ENCODE data around the gene COL20A1.

Gene COL20A1

GRCh38 chr20:63369024-63369530 lies 76.1 kb downstream of the COL20A1 start:
- ATAC-seq: no peak
- TF ChIP-seq TCF4 (CRISPR knock-in tag; IDR thresholded peaks at IDR 0.05; ENCODE audit: borderline replicate concordance): no peak
- no peak for TF ChIP-seq RARB (CRISPR knock-in tag; IDR thresholded peaks at IDR 0.05)
- TF ChIP-seq ZC3H10 (CRISPR knock-in tag; IDR thresholded peaks at IDR 0.05): no peak
- no peak for TF ChIP-seq ARNTL (CRISPR knock-in tag; IDR thresholded peaks at IDR 0.05; ENCODE audit: borderline replicate concordance, low read depth)
- no peak for TF ChIP-seq PPARA (CRISPR knock-in tag; IDR thresholded peaks at IDR 0.05; ENCODE audit: borderline replicate concordance)
- TF ChIP-seq CSDC2 (CRISPR knock-in tag; IDR thresholded peaks at IDR 0.05): no peak
- TF ChIP-seq, protein P1, sequence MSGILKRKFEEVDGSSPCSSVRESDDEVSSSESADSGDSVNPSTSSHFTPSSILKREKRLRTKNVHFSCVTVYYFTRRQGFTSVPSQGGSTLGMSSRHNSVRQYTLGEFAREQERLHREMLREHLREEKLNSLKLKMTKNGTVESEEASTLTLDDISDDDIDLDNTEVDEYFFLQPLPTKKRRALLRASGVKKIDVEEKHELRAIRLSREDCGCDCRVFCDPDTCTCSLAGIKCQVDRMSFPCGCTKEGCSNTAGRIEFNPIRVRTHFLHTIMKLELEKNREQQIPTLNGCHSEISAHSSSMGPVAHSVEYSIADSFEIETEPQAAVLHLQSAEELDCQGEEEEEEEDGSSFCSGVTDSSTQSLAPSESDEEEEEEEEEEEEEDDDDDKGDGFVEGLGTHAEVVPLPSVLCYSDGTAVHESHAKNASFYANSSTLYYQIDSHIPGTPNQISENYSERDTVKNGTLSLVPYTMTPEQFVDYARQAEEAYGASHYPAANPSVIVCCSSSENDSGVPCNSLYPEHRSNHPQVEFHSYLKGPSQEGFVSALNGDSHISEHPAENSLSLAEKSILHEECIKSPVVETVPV (CRISPR knock-in tag; IDR thresholded peaks at IDR 0.05): no peak
- no peak for TF ChIP-seq SNAI2 (CRISPR knock-in tag; IDR thresholded peaks at IDR 0.05)
- TF ChIP-seq ZFP30 (CRISPR knock-in tag; IDR thresholded peaks at IDR 0.05): no peak
- no peak for TF ChIP-seq ESRRG (CRISPR knock-in tag; IDR thresholded peaks at IDR 0.05)
- TF ChIP-seq ZNF8 (CRISPR knock-in tag; IDR thresholded peaks at IDR 0.05): no peak
- TF ChIP-seq BACH2 (CRISPR knock-in tag; IDR thresholded peaks at IDR 0.05; ENCODE audit: borderline replicate concordance): no peak
- TF ChIP-seq ZFP3 (CRISPR knock-in tag; IDR thresholded peaks at IDR 0.05): no peak
- TF ChIP-seq, protein P2, sequence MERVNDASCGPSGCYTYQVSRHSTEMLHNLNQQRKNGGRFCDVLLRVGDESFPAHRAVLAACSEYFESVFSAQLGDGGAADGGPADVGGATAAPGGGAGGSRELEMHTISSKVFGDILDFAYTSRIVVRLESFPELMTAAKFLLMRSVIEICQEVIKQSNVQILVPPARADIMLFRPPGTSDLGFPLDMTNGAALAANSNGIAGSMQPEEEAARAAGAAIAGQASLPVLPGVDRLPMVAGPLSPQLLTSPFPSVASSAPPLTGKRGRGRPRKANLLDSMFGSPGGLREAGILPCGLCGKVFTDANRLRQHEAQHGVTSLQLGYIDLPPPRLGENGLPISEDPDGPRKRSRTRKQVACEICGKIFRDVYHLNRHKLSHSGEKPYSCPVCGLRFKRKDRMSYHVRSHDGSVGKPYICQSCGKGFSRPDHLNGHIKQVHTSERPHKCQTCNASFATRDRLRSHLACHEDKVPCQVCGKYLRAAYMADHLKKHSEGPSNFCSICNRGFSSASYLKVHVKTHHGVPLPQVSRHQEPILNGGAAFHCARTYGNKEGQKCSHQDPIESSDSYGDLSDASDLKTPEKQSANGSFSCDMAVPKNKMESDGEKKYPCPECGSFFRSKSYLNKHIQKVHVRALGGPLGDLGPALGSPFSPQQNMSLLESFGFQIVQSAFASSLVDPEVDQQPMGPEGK (CRISPR knock-in tag; IDR thresholded peaks at IDR 0.05; ENCODE audit: borderline replicate concordance): no peak
- TF ChIP-seq, protein P3, sequence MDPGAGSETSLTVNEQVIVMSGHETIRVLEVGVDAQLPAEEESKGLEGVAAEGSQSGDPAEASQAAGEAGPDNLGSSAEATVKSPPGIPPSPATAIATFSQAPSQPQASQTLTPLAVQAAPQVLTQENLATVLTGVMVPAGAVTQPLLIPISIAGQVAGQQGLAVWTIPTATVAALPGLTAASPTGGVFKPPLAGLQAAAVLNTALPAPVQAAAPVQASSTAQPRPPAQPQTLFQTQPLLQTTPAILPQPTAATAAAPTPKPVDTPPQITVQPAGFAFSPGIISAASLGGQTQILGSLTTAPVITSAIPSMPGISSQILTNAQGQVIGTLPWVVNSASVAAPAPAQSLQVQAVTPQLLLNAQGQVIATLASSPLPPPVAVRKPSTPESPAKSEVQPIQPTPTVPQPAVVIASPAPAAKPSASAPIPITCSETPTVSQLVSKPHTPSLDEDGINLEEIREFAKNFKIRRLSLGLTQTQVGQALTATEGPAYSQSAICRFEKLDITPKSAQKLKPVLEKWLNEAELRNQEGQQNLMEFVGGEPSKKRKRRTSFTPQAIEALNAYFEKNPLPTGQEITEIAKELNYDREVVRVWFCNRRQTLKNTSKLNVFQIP (CRISPR knock-in tag; IDR thresholded peaks at IDR 0.05; ENCODE audit: borderline replicate concordance, low read depth): no peak
- TF ChIP-seq, protein P4, sequence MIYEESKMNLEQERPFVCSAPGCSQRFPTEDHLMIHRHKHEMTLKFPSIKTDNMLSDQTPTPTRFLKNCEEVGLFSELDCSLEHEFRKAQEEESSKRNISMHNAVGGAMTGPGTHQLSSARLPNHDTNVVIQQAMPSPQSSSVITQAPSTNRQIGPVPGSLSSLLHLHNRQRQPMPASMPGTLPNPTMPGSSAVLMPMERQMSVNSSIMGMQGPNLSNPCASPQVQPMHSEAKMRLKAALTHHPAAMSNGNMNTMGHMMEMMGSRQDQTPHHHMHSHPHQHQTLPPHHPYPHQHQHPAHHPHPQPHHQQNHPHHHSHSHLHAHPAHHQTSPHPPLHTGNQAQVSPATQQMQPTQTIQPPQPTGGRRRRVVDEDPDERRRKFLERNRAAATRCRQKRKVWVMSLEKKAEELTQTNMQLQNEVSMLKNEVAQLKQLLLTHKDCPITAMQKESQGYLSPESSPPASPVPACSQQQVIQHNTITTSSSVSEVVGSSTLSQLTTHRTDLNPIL (CRISPR knock-in tag; IDR thresholded peaks at IDR 0.05; ENCODE audit: low read depth): no peak
- TF ChIP-seq GLIS3 (CRISPR knock-in tag; IDR thresholded peaks at IDR 0.05): no peak
- TF ChIP-seq OSR1 (CRISPR knock-in tag; IDR thresholded peaks at IDR 0.05): no peak

GRCh38 chr20:63369724-63370617 lies 77.0 kb downstream of the COL20A1 start:
- no peak for TF ChIP-seq ISL1 (CRISPR knock-in tag; IDR thresholded peaks at IDR 0.05)
- no peak for TF ChIP-seq ZNF565 (CRISPR knock-in tag; conservative IDR thresholded peaks at IDR 0.05; ENCODE audit: low read depth)
- TF ChIP-seq, protein P1 (CRISPR knock-in tag; IDR thresholded peaks at IDR 0.05): no peak
- no peak for TF ChIP-seq ZFP3 (CRISPR knock-in tag; IDR thresholded peaks at IDR 0.05)
- no peak for TF ChIP-seq BACH2 (CRISPR knock-in tag; IDR thresholded peaks at IDR 0.05; ENCODE audit: borderline replicate concordance)
- TF ChIP-seq, protein P3 (CRISPR knock-in tag; IDR thresholded peaks at IDR 0.05; ENCODE audit: borderline replicate concordance, low read depth): no peak
- TF ChIP-seq GLIS3 (CRISPR knock-in tag; IDR thresholded peaks at IDR 0.05): no peak
- no peak for TF ChIP-seq OSR1 (CRISPR knock-in tag; IDR thresholded peaks at IDR 0.05)
- no peak for TF ChIP-seq PPARA (CRISPR knock-in tag; IDR thresholded peaks at IDR 0.05; ENCODE audit: borderline replicate concordance)
- no peak for TF ChIP-seq CSDC2 (CRISPR knock-in tag; IDR thresholded peaks at IDR 0.05)
- no peak for TF ChIP-seq ZNF8 (CRISPR knock-in tag; IDR thresholded peaks at IDR 0.05)
- no peak for TF ChIP-seq RARB (CRISPR knock-in tag; IDR thresholded peaks at IDR 0.05)
- TF ChIP-seq, protein P4 (CRISPR knock-in tag; IDR thresholded peaks at IDR 0.05; ENCODE audit: low read depth): no peak
- TF ChIP-seq TOX (CRISPR knock-in tag; IDR thresholded peaks at IDR 0.05; ENCODE audit: borderline replicate concordance): no peak
- TF ChIP-seq, protein P5, sequence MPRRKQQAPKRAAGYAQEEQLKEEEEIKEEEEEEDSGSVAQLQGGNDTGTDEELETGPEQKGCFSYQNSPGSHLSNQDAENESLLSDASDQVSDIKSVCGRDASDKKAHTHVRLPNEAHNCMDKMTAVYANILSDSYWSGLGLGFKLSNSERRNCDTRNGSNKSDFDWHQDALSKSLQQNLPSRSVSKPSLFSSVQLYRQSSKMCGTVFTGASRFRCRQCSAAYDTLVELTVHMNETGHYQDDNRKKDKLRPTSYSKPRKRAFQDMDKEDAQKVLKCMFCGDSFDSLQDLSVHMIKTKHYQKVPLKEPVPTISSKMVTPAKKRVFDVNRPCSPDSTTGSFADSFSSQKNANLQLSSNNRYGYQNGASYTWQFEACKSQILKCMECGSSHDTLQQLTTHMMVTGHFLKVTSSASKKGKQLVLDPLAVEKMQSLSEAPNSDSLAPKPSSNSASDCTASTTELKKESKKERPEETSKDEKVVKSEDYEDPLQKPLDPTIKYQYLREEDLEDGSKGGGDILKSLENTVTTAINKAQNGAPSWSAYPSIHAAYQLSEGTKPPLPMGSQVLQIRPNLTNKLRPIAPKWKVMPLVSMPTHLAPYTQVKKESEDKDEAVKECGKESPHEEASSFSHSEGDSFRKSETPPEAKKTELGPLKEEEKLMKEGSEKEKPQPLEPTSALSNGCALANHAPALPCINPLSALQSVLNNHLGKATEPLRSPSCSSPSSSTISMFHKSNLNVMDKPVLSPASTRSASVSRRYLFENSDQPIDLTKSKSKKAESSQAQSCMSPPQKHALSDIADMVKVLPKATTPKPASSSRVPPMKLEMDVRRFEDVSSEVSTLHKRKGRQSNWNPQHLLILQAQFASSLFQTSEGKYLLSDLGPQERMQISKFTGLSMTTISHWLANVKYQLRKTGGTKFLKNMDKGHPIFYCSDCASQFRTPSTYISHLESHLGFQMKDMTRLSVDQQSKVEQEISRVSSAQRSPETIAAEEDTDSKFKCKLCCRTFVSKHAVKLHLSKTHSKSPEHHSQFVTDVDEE (CRISPR knock-in tag; IDR thresholded peaks at IDR 0.05): no peak
- TF ChIP-seq ZFP30 (CRISPR knock-in tag; IDR thresholded peaks at IDR 0.05): no peak
- ATAC-seq: no peak
